Vagina (tissue), 2 donors: Measurements from ENCODE around the gene NRDE2.

Experiments
- CTCF ChIP-seq, 3 experiments: fragments of 450-650 bp in 2 of 3; fragments of 200-600 bp in 1 of 3; sonication (generic) in 1 of 3; IDR thresholded peaks; one replicate each; pipeline ENCODE4 v1.5.1; 2017 to 2019; ENCODE audit warnings: antibody characterized with exemption in 3 of 3, mild to moderate bottlenecking in 2 of 3, moderate library complexity in 2 of 3
- POLR2A ChIP-seq, 2 donors: fragments of 450-650 bp; IDR thresholded peaks; one replicate each; pipeline ENCODE4 v1.6.1; 2017; ENCODE audit warnings: antibody characterized with exemption in 2 of 2, mild to moderate bottlenecking in 2 of 2, moderate library complexity in 2 of 2
- POLR2AphosphoS5 ChIP-seq, 2 donors: sonication (generic); formaldehyde crosslinking; IDR thresholded peaks; one replicate each; pipeline ENCODE4 v1.9.0; 2017; ENCODE audit warnings: antibody characterized with exemption in 2 of 2, mild to moderate bottlenecking in 2 of 2, low read depth in 1 of 2; ENCODE audit not compliant: insufficient read depth in 1 of 2

DNA sequence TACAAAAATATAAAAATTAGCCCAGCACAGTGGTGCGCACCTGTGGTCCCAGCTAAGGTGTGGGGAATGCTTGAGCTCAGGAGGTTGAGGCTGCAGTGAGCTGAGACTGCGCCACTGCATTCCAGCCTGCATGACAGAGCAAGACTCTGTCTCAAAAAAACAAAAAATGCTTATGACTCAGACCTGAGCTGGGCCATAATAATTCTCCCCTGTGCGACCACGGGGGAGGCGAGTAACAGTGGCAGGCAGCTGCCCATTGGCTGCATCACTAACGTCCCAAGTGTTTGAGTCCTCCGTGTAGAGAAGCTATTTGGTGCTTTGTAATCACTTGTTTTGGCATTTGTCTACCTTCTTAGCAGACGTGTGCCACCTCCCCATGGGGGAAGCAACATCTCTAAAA, 50.5 kb downstream of the NRDE2 start:
- TF ChIP-seq POLR2A (IDR thresholded peaks at IDR 0.05) (no peak), CTCF (IDR thresholded peaks at IDR 0.05) (no peak), POLR2AphosphoS5 (IDR thresholded peaks at IDR 0.05; ENCODE audit: insufficient read depth in 1 of 2, low read depth in 1 of 2) (no peak)
